Measurements from ENCODE around the gene TSPO. TPM values are rescaled to one million over a fixed set of nuclear protein-coding genes. Genes with fewer than 3 reads are reported as not detected.

The TSPO gene
- total and polyA plus RNA-seq, 5 donors from 2014 or later, result 79.9 to 603 (median 386) TPM

- H3K27ac ChIP-seq (ENCODE audit: insufficient read depth, low read length, poor library complexity, severe bottlenecking), result no peak overlapping the region
- peak overlapping the region in 1 of 3 donors; percentile 82 for H3K27ac Mint-ChIP-seq
- H3K9me3 Mint-ChIP-seq, result no peaks in the 10 kb centered on the region
- peaks cover 18% of the 10 kb centered on the region for H3K4me1 ChIP-seq (ENCODE audit: control insufficient read depth, insufficient read depth, low read length, poor library complexity, severe bottlenecking)
- H3K4me3 ChIP-seq (ENCODE audit: low read depth, low read length), result peak overlapping the region; percentile 57
- peaks cover 0 to 9% (median 4%) of the 10 kb centered on the region in 4 donors for H3K4me1 Mint-ChIP-seq
- ATAC-seq (ENCODE audit: low read depth in 2 of 2), result peak; percentile 79 to 80
- H3K27me3 Mint-ChIP-seq, result peaks cover 4% of the 10 kb centered on the region
- DNase-seq, result peak; percentile 36 to 57 (median 47)
- no peaks in the 10 kb centered on the region for H3K36me3 ChIP-seq (ENCODE audit: control insufficient read depth, insufficient read depth, low read length)
- no peaks in the 10 kb centered on the region for H3K9me3 ChIP-seq (ENCODE audit: control insufficient read depth in 2 of 2, low read length in 2 of 2)
- H3K27me3 ChIP-seq (ENCODE audit: control insufficient read depth, insufficient read depth, low read length), result no peaks in the 10 kb centered on the region
- peak overlapping the region; percentile 78 to 88 (median 84) for H3K4me3 Mint-ChIP-seq
- H3K36me3 Mint-ChIP-seq, result no peaks in the 10 kb centered on the region
Measured at GRCh38 chr22:43110927-43111623, 40.3 kb upstream of the TSPO start.

DNA sequence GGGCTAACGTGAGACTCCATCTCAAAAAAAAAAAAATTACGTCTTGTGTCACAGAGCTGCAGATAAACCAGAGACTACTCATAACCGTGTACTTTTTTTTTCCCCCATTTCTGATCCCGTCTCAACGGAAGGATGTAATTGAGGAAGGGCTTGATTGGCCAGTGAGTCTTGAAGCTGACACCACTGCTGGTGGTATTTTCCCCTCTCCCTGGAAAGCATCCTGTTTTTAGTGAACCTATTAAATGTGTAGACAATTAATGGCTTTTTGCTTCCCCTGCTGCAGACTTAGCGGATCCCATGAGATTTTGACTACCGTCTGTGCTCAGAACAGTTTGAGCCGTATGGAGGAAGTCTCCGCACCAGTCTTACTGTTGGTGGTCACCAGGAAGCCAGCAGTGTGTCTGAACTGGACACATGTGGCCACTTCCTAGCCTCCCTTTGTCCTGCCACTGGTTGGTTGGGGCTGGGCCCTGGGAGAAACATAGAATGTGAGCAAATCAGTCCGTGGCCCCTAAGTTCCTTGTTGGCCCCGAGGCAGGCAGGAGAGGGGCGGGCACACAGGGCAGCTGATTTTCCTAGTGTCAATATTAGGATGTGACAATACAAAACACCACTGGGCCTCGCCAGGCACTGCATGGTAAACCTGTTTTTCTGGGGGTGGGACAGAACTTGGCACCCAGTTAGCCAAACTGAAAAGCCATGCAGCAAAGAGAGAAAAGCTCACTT lies 37.7 kb upstream of the TSPO start:
- Mint-ChIP-seq H3K4me3 (peak overlapping the region in 2 of 4 donors; percentile 44 to 88), H3K27me3 (peaks cover 4% of the 10 kb centered on the region), H3K36me3 (no peaks in the 10 kb centered on the region), H3K27ac (peak overlapping the region in 1 of 3 donors; percentile 38), H3K4me1 (peaks cover 0 to 11% (median 4%) of the 10 kb centered on the region in 4 donors), H3K9me3 (no peaks in the 10 kb centered on the region)
- H3K36me3 ChIP-seq (ENCODE audit: control insufficient read depth, insufficient read depth, low read length), result no peaks in the 10 kb centered on the region
- no peak for ATAC-seq (ENCODE audit: low read depth in 2 of 2)
- no peaks in the 10 kb centered on the region for H3K27me3 ChIP-seq (ENCODE audit: control insufficient read depth, insufficient read depth, low read length)
- no peak overlapping the region for H3K4me3 ChIP-seq (ENCODE audit: low read depth, low read length)
- H3K27ac ChIP-seq (ENCODE audit: insufficient read depth, low read length, poor library complexity, severe bottlenecking), result no peak overlapping the region
- no peak for DNase-seq
- peaks cover 18% of the 10 kb centered on the region for H3K4me1 ChIP-seq (ENCODE audit: control insufficient read depth, insufficient read depth, low read length, poor library complexity, severe bottlenecking)
- no peaks in the 10 kb centered on the region for H3K9me3 ChIP-seq (ENCODE audit: control insufficient read depth in 2 of 2, low read length in 2 of 2)

DNA sequence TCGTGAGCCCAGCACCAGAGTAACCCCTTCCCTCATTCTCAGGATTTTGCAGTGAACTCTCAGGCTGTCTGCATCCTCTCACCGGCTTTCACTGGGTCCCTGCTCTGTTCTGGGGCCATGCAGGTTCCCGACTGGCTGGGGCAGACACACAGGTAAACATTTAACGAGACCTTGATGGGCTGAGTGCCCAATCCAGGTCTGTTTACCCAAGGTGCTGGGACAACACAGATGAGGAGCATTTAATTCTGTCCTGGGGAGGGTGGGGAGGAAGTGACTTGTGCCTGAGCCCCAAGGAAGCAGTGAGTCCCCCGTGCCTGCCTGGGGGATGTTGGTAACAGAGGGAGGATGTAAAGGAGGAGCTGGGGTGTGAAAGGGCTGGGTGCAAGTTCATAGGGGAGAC lies 36.4 kb upstream of the TSPO start:
- no peak overlapping the region for H3K4me3 ChIP-seq (ENCODE audit: low read depth, low read length)
- H3K27ac ChIP-seq (ENCODE audit: insufficient read depth, low read length, poor library complexity, severe bottlenecking), result no peak overlapping the region
- H3K36me3 ChIP-seq (ENCODE audit: control insufficient read depth, insufficient read depth, low read length), result no peaks in the 10 kb centered on the region
- Mint-ChIP-seq H3K4me3 (no peak overlapping the region), H3K36me3 (no peaks in the 10 kb centered on the region), H3K27ac (no peak overlapping the region), H3K27me3 (peaks cover 4% of the 10 kb centered on the region), H3K4me1 (peaks cover 0 to 20% (median 4%) of the 10 kb centered on the region in 4 donors), H3K9me3 (no peaks in the 10 kb centered on the region)
- peaks cover 17% of the 10 kb centered on the region for H3K4me1 ChIP-seq (ENCODE audit: control insufficient read depth, insufficient read depth, low read length, poor library complexity, severe bottlenecking)
- no peaks in the 10 kb centered on the region for H3K27me3 ChIP-seq (ENCODE audit: control insufficient read depth, insufficient read depth, low read length)
- DNase-seq, result no peak
- H3K9me3 ChIP-seq (ENCODE audit: control insufficient read depth in 2 of 2, low read length in 2 of 2), result no peaks in the 10 kb centered on the region
- ATAC-seq (ENCODE audit: low read depth in 2 of 2), result no peak

GRCh38 chr22:43116932-43117331 lies 34.4 kb upstream of the TSPO start:
- Mint-ChIP-seq H3K4me3 (no peak overlapping the region), H3K9me3 (no peaks in the 10 kb centered on the region), H3K4me1 (peaks cover 0 to 13% (median 0%) of the 10 kb centered on the region in 4 donors), H3K36me3 (no peaks in the 10 kb centered on the region), H3K27me3 (peaks cover 4% of the 10 kb centered on the region), H3K27ac (no peak overlapping the region)
- DNase-seq (no peak), ATAC-seq (ENCODE audit: low read depth in 2 of 2) (no peak)
- H3K4me1 ChIP-seq (ENCODE audit: control insufficient read depth, insufficient read depth, low read length, poor library complexity, severe bottlenecking), result no peaks in the 10 kb centered on the region
- H3K9me3 ChIP-seq (ENCODE audit: control insufficient read depth in 2 of 2, low read length in 2 of 2), result no peaks in the 10 kb centered on the region
- no peaks in the 10 kb centered on the region for H3K27me3 ChIP-seq (ENCODE audit: control insufficient read depth, insufficient read depth, low read length)
- H3K27ac ChIP-seq (ENCODE audit: insufficient read depth, low read length, poor library complexity, severe bottlenecking), result no peak overlapping the region
- no peak overlapping the region for H3K4me3 ChIP-seq (ENCODE audit: low read depth, low read length)
- no peaks in the 10 kb centered on the region for H3K36me3 ChIP-seq (ENCODE audit: control insufficient read depth, insufficient read depth, low read length)

DNA sequence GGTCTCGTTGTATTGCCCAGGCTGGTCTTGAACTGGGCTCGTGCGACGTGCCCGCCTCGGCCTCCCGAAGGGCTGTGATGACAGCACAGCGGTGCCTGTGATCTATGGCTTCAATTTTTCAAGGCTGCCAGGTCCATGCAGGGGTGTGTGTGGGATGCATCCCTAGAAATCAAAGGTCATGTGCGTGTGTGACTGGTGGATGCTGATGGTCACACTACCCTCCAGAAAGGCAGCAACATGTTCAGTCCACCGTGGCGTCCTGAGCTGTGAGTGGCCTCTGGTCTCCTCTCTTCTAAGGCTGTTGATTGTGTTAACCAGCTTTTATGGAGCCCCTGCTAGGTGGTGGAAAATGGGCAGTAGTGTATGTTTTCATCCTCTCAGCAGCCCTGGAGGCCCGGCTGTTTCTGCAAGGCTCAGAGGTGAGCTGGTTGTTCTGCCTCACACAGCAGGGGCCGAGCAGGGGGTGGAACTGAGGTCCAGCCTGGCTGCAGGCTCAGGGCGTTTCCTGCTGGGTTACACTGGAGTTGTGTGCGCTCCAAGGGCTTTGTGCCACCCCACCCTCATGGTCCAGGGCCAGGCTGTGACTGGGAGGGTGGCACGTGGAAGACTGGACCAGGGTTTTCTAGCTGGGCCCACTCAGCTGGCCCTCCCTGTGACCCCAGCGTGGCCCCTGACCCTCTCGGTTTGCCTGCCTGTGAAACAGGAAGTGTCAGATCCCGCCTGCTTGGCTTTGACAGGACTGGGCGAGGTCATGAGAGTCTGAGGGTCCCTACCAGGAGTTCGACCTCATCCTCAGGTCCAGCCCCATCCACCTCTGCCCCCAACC lies 33.1 kb upstream of the TSPO start:
- Mint-ChIP-seq H3K9me3 (no peaks in the 10 kb centered on the region), H3K36me3 (no peaks in the 10 kb centered on the region), H3K4me1 (peaks cover 0 to 13% (median 0%) of the 10 kb centered on the region in 4 donors), H3K27ac (no peak overlapping the region), H3K4me3 (no peak overlapping the region), H3K27me3 (peaks cover 4% of the 10 kb centered on the region)
- no peak for ATAC-seq (ENCODE audit: low read depth in 2 of 2)
- no peaks in the 10 kb centered on the region for H3K4me1 ChIP-seq (ENCODE audit: control insufficient read depth, insufficient read depth, low read length, poor library complexity, severe bottlenecking)
- H3K27ac ChIP-seq (ENCODE audit: insufficient read depth, low read length, poor library complexity, severe bottlenecking), result no peak overlapping the region
- no peak for DNase-seq
- H3K36me3 ChIP-seq (ENCODE audit: control insufficient read depth, insufficient read depth, low read length), result no peaks in the 10 kb centered on the region
- no peak overlapping the region for H3K4me3 ChIP-seq (ENCODE audit: low read depth, low read length)
- no peaks in the 10 kb centered on the region for H3K9me3 ChIP-seq (ENCODE audit: control insufficient read depth in 2 of 2, low read length in 2 of 2)
- H3K27me3 ChIP-seq (ENCODE audit: control insufficient read depth, insufficient read depth, low read length), result no peaks in the 10 kb centered on the region

GRCh38 chr22:43118953-43119458 lies 32.4 kb upstream of the TSPO start:
- H3K4me3 Mint-ChIP-seq, result no peak overlapping the region
- H3K27me3 Mint-ChIP-seq, result no peaks in the 10 kb centered on the region
- ATAC-seq (ENCODE audit: low read depth in 2 of 2), result no peak
- DNase-seq, result no peak
- no peak overlapping the region for H3K27ac Mint-ChIP-seq
- H3K27ac ChIP-seq (ENCODE audit: insufficient read depth, low read length, poor library complexity, severe bottlenecking), result no peak overlapping the region
- no peaks in the 10 kb centered on the region for H3K9me3 Mint-ChIP-seq
- no peaks in the 10 kb centered on the region for H3K27me3 ChIP-seq (ENCODE audit: control insufficient read depth, insufficient read depth, low read length)
- no peaks in the 10 kb centered on the region for H3K36me3 Mint-ChIP-seq
- no peaks in the 10 kb centered on the region for H3K9me3 ChIP-seq (ENCODE audit: control insufficient read depth in 2 of 2, low read length in 2 of 2)
- no peaks in the 10 kb centered on the region for H3K36me3 ChIP-seq (ENCODE audit: control insufficient read depth, insufficient read depth, low read length)
- H3K4me1 ChIP-seq (ENCODE audit: control insufficient read depth, insufficient read depth, low read length, poor library complexity, severe bottlenecking), result no peaks in the 10 kb centered on the region
- H3K4me3 ChIP-seq (ENCODE audit: low read depth, low read length), result no peak overlapping the region
- H3K4me1 Mint-ChIP-seq, result peaks cover 0 to 13% (median 0%) of the 10 kb centered on the region in 4 donors

GRCh38 chr22:43126501-43127165 lies 24.7 kb upstream of the TSPO start:
- H3K4me3 Mint-ChIP-seq, result peak overlapping the region in 1 of 4 donors; percentile 51
- H3K27me3 ChIP-seq (ENCODE audit: control insufficient read depth, insufficient read depth, low read length), result no peaks in the 10 kb centered on the region
- no peaks in the 10 kb centered on the region for H3K9me3 ChIP-seq (ENCODE audit: control insufficient read depth in 2 of 2, low read length in 2 of 2)
- no peaks in the 10 kb centered on the region for H3K4me1 Mint-ChIP-seq
- H3K36me3 Mint-ChIP-seq, result no peaks in the 10 kb centered on the region
- DNase-seq (no peak), ATAC-seq (ENCODE audit: low read depth in 2 of 2) (no peak)
- no peaks in the 10 kb centered on the region for H3K27me3 Mint-ChIP-seq
- no peak overlapping the region for H3K27ac ChIP-seq (ENCODE audit: insufficient read depth, low read length, poor library complexity, severe bottlenecking)
- no peaks in the 10 kb centered on the region for H3K4me1 ChIP-seq (ENCODE audit: control insufficient read depth, insufficient read depth, low read length, poor library complexity, severe bottlenecking)
- H3K9me3 Mint-ChIP-seq, result no peaks in the 10 kb centered on the region
- H3K27ac Mint-ChIP-seq, result no peak overlapping the region
- H3K36me3 ChIP-seq (ENCODE audit: control insufficient read depth, insufficient read depth, low read length), result no peaks in the 10 kb centered on the region
- no peak overlapping the region for H3K4me3 ChIP-seq (ENCODE audit: low read depth, low read length)

All from CD4-positive, CD25-positive, alpha-beta regulatory T cell (primary cell).